Stimulated activated naive B cell treated with anti-CD40 and anti-IgM and Interleukin-4, amounts not matched to agents 10 μg/mL and 1 μg/mL and 100 μg/mL, for 72 hours (primary cell): ENCODE results near the gene ZBTB14.
A peak's percentile ranks its signal among the peaks of the same experiment; 100 is the strongest.

Experiments
- ATAC-seq, 2 donors: fragments of 150-1000 bp; cut with Tn5 transposase; replicated peaks; 2 replicates each; pipeline ENCODE4 v1.10.0; 2021; ENCODE audit warnings: moderate library complexity in 1 of 2
- DNase-seq: peaks from one replicate; pipeline ENCODE4 v3.0.0; 2021
- H3K27ac Mint-ChIP-seq: one replicate; pipeline ENCODE4 v1.8.0; 2022; ENCODE audit warnings: mild to moderate bottlenecking, mixed read lengths
- H3K27me3 Mint-ChIP-seq, 2 donors: one replicate each; pipeline ENCODE4 v1.8.0; 2022; ENCODE audit warnings: mixed read lengths in 2 of 2
- H3K36me3 Mint-ChIP-seq, 2 donors: one replicate each; pipeline ENCODE4 v1.8.0; 2022; ENCODE audit warnings: mixed read lengths in 2 of 2, mild to moderate bottlenecking in 1 of 2
- H3K4me1 Mint-ChIP-seq, 2 donors: one replicate each; pipeline ENCODE4 v1.8.0; 2022; ENCODE audit warnings: mixed read lengths in 2 of 2, mild to moderate bottlenecking in 1 of 2
- H3K4me3 Mint-ChIP-seq, 2 donors: one replicate each; pipeline ENCODE4 v1.8.0; 2022; ENCODE audit warnings: mild to moderate bottlenecking in 2 of 2, mixed read lengths in 2 of 2, moderate library complexity in 1 of 2
- H3K9me3 Mint-ChIP-seq, 2 donors: one replicate each; pipeline ENCODE4 v1.8.0; 2022; ENCODE audit warnings: mixed read lengths in 2 of 2, mild to moderate bottlenecking in 1 of 2

The ZBTB14 gene, protein sequence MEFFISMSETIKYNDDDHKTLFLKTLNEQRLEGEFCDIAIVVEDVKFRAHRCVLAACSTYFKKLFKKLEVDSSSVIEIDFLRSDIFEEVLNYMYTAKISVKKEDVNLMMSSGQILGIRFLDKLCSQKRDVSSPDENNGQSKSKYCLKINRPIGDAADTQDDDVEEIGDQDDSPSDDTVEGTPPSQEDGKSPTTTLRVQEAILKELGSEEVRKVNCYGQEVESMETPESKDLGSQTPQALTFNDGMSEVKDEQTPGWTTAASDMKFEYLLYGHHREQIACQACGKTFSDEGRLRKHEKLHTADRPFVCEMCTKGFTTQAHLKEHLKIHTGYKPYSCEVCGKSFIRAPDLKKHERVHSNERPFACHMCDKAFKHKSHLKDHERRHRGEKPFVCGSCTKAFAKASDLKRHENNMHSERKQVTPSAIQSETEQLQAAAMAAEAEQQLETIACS

DNA sequence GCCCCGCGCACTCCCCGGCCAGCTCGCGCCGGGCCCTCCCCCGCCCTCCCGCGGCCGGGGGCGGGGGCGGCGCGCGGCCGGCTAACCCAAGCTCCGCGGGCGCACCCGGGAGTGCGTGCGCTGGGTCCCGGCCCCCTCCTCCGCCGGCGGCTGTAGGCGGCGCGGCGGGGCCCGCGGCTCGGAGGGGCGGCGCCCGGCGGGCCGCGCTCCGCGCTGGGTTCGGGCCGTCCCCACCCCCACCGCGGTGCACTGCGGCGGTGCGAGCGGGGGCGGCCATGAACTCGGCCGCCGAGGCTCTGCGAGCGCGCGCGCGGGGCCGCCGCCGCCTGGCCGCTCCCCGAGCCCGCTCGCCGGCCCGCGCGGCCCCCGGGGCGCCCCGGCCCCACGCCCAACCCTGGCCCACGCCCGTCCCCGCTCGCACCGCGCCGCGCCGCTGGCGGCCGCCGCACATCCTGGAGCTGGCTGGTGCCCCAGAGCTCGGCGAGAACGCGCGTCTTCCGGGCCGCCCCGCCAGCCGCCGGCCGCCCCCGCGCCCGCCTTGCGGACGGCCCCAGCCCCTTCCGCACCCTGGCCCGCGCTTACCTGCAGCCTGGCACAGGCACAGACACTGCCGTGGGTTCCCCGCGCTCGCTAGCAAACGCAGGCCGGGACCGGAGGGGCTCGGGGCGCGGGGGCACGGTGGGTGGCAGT is at the start of gene ZBTB14:
Gene ZBTB14, minus strand, starts transcription at position 496 of the 690 bp plus-strand sequence. CDS start 2,480 bp downstream, outside the sequence.
- no peaks in the 10 kb centered on the region for H3K9me3 Mint-ChIP-seq
- peaks cover 9 to 18% of the 10 kb centered on the region in 2 donors for H3K4me1 Mint-ChIP-seq
- peaks cover 13 to 14% of the 10 kb centered on the region in 2 donors for H3K36me3 Mint-ChIP-seq
- peak within 1 kb of the TSS; percentile 96 to 97 for H3K4me3 Mint-ChIP-seq
- peak within 1 kb of the TSS; percentile 97 for H3K27ac Mint-ChIP-seq
- peak; percentile 53 to 60 for ATAC-seq
- peaks cover 11% of the 10 kb centered on the region in 2 donors for H3K27me3 Mint-ChIP-seq
- DNase-seq: peak; percentile 64

DNA sequence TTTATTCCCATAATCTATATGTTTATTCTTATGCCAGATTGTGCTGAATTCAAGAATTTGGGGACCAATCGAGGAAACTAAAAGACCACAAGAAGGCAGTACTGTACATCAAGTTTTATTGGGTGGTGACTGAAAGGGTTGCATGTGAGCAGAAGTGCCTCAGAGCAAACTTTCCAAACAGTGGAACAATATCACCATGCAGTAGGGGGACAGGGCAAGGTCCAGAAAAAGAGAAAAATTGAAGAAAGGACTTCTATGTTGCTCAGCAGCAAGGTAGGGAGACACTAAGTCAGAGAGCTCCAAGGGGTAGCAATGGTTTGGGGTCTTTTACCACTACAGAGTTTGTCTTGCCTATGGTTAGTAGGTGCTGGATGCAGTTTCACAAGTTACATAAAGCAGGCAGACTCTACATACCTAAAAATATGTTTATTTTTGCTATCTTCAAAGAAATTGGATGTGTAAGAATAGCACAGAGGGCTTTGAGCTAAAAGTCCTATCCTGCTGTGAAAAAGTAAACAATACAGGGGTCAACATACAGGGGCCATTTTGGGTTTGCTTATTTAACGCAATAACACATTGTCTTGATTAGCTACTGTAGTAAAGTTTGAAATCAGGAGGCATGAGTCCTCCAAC is 43.8 kb upstream of the ZBTB14 start:
- Mint-ChIP-seq H3K36me3 (no peaks in the 10 kb centered on the region), H3K27me3 (peaks cover 11 to 31% of the 10 kb centered on the region in 2 donors), H3K9me3 (no peaks in the 10 kb centered on the region), H3K4me1 (no peaks in the 10 kb centered on the region), H3K4me3 (no peak overlapping the region), H3K27ac (no peak overlapping the region)
- ATAC-seq (no peak), DNase-seq (no peak)

DNA sequence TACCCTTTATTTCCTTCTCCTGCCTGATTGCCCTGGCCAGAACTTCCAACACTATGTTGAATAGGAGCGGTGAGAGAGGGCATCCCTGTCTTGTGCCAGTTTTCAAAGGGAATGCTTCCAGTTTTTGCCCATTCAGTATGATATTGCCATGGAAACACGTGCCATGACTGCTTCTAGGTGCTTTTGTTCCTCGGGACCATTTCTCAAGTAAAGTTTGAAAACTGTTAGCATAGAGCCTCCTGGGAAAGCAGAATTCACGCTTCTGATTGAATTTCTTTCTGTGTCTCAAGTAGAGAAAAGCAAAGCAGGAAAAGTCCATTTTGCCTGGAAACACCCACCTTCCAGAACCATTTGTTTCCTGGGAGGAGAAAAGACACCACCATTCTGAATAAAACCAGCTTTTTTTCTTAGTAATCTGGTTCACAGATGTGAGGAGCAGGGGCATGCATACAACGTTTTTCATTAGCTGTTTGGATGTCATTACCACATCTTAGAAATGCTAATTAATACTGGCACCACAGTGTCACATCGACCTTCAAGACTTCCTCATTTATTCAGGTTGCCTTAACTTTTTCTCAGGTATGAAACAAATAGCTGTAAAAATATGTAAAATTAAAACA is 39.0 kb upstream of the ZBTB14 start:
- DNase-seq: no peak
- H3K4me1 Mint-ChIP-seq: no peaks in the 10 kb centered on the region
- no peak overlapping the region for H3K27ac Mint-ChIP-seq
- peaks cover 7 to 17% of the 10 kb centered on the region in 2 donors for H3K27me3 Mint-ChIP-seq
- H3K36me3 Mint-ChIP-seq: no peaks in the 10 kb centered on the region
- ATAC-seq: no peak
- H3K9me3 Mint-ChIP-seq: peaks cover 0 to 1% of the 10 kb centered on the region in 2 donors
- no peak overlapping the region for H3K4me3 Mint-ChIP-seq

DNA sequence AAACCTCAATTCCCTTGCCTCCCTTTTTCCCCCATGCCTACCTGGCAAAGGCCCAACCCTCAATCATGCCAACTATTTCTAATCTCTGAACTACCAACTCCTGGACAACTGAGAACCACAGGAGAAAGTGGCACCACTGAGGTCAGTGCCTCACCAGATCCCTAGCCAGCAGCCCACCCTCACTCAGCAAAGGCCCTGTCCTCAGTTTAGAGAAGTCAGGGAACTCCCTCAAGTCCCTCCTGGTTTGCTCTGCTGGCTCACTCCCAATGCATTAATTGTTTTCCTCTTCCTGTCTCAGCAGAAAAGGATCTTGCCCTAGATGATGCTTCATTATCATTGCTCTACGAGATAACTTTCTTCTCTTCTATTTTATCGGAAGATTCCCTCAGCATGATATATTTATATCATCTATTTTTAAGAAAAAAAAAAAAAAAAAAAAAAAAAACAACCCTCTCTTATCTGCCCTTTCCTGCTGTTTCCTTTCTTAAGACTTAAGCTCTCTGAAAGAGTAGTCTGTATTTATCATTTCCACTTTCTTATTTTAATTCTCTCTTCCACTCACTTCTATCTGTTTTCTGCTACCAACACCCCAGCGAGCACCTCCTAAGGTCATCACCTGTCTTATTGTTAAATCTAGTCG is 22.7 kb upstream of the ZBTB14 start:
- Mint-ChIP-seq H3K27me3 (peaks cover 4 to 10% of the 10 kb centered on the region in 2 donors), H3K36me3 (peaks cover 3% of the 10 kb centered on the region in 2 donors), H3K4me3 (no peak overlapping the region)

DNA sequence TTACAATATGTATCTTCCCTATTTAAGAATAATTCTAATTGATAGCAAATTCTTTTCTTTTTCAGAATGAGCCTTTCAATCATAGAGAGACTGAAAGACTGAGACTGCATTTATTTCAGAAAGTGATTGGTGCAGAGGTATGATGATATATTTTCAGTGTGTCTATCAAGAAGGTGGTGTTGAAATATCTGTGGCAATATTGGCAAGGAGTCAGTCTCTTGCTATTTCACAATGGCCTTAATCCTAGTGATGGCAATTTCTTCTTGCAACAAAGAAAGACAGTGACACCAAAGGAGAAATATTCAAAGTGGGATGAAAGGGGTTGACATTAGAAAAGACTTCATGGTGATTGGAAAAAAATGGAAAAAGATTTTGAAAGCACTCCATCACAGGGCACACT is 21.7 kb upstream of the ZBTB14 start:
- no peak overlapping the region for H3K4me3 Mint-ChIP-seq

More for the DNA sequence above, 22.7 kb upstream of the ZBTB14 start:
- Mint-ChIP-seq H3K27ac (no peak overlapping the region), H3K9me3 (no peaks in the 10 kb centered on the region), H3K4me1 (peaks cover 0 to 3% of the 10 kb centered on the region in 2 donors)
- DNase-seq (no peak), ATAC-seq (no peak)

DNA sequence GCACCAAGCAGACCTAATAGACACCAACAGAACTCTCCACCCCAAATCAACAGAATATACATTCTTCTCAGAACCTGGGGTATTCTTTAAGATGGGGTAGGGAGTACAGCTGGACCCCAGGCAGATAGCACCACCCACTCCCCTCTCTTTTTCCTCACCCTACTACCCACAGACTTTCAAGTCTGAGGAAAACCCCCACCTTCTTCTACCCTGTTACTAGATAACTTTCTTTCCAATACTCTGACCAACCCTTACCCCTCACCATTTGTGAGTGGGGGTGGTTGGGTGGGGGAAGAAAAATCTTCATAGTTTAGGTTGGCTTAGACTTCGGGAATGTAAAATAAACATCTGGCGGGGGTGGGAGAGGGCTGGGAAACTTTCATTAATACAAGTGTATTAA is 20.3 kb upstream of the ZBTB14 start:
- H3K27ac Mint-ChIP-seq: no peak overlapping the region
- peaks cover 3 to 5% of the 10 kb centered on the region in 2 donors for H3K4me1 Mint-ChIP-seq

More for the DNA sequence above, 21.7 kb upstream of the ZBTB14 start:
- no peak for DNase-seq
- Mint-ChIP-seq H3K4me1 (peaks cover 0 to 3% of the 10 kb centered on the region in 2 donors), H3K27ac (no peak overlapping the region), H3K27me3 (peaks cover 4% of the 10 kb centered on the region in 2 donors), H3K9me3 (no peaks in the 10 kb centered on the region), H3K36me3 (peaks cover 3% of the 10 kb centered on the region in 2 donors)
- no peak for ATAC-seq

DNA sequence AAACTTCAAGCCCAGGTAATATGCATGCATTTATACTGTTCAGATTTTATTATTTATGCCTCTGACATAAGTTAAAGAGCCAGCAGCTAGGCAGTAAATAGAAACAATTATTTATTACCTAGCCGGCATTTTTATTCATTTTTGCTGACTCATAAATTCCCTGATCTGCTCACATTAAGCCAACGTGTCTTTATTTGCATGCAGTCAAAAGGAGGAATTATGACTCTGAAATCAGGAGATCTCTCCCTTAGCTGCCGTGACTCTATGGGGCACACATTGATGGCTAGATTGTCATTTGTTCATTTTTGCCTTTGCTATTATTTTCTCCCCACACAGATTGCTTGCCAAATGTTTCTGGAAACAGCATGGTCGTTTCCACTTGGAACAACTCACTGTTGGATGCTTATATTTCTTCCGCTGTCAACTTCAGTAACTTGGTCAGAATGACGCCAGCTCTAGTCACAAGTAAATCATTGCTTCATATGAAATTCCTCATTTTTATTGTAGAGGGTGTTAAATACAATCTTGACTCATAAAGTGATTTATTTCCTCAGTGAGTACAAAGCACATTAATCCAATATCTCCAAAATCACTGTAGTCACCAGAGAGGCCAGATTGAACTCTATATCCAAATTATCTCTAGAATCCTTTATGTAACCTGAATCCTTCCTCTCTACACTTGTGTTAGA is 15.9 kb upstream of the ZBTB14 start:
- H3K27me3 Mint-ChIP-seq: no peaks in the 10 kb centered on the region
- H3K4me1 Mint-ChIP-seq: peaks cover 8 to 13% of the 10 kb centered on the region in 2 donors
- H3K9me3 Mint-ChIP-seq: no peaks in the 10 kb centered on the region
- DNase-seq (no peak), ATAC-seq (no peak)
- H3K4me3 Mint-ChIP-seq: no peak overlapping the region
- no peaks in the 10 kb centered on the region for H3K36me3 Mint-ChIP-seq
- H3K27ac Mint-ChIP-seq: no peak overlapping the region

More for the DNA sequence above, 20.3 kb upstream of the ZBTB14 start:
- peaks cover 0 to 3% of the 10 kb centered on the region in 2 donors for H3K36me3 Mint-ChIP-seq
- peaks cover 0 to 4% of the 10 kb centered on the region in 2 donors for H3K27me3 Mint-ChIP-seq
- H3K4me3 Mint-ChIP-seq: no peak overlapping the region
- ATAC-seq: no peak
- no peak for DNase-seq
- H3K9me3 Mint-ChIP-seq: no peaks in the 10 kb centered on the region

DNA sequence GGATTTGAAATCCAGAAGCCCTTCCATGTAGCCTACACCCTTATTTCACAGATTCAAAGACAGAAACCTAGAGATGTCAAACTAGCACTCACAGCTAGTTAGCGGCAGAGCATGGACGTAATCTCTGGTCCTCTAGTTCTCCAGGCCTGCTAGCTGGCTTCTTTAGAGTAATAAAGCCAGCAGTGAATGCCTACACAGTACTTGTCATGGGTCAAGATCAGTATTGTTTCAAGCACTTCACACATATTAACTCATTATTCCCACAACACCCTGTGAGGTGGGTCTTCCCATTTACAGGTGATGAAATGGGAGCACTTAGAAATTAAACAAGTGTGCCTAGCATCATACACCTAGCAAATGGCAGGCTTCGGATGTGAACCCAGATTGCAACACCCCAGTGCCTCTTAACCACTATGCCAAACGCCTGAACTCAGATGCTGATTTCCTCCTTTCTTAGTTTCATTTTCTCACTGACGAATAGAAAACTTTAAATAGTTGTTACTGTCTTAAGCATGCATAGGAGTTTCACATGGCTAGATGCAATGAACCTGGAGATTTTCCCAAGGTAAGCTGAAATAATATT is 14.5 kb upstream of the ZBTB14 start:
- Mint-ChIP-seq H3K36me3 (no peaks in the 10 kb centered on the region), H3K27ac (peak overlapping the region; percentile 77), H3K9me3 (no peaks in the 10 kb centered on the region), H3K4me1 (peaks cover 5 to 13% of the 10 kb centered on the region in 2 donors), H3K4me3 (peak overlapping the region; percentile 69 to 75), H3K27me3 (no peaks in the 10 kb centered on the region)
- ATAC-seq: peak; percentile 93 to 97
- DNase-seq: peak; percentile 7

DNA sequence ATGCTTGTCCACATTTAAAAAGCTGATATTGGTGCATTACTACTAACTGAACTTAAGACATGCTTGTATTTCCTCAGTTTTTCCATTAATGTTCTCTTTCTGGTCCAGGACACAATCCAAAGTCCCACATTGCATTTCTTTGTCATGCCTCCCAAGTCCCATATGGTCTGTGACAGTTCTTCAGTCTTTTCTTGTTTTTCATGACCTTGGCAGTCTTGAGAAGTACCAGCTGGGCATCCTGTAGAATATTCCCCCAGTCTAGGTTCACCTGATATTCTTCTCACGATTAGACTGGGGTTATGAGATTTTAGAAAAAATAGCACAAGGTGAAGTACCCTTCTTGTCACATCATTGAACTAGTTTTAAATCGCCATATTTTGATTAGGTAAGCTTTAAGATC is 10.3 kb upstream of the ZBTB14 start:
- DNase-seq (no peak), ATAC-seq (no peak)
- no peaks in the 10 kb centered on the region for H3K36me3 Mint-ChIP-seq
- no peak overlapping the region for H3K27ac Mint-ChIP-seq
- H3K4me3 Mint-ChIP-seq: no peak overlapping the region
- H3K4me1 Mint-ChIP-seq: peaks cover 5 to 8% of the 10 kb centered on the region in 2 donors
- no peaks in the 10 kb centered on the region for H3K9me3 Mint-ChIP-seq
- peaks cover 8 to 30% of the 10 kb centered on the region in 2 donors for H3K27me3 Mint-ChIP-seq

DNA sequence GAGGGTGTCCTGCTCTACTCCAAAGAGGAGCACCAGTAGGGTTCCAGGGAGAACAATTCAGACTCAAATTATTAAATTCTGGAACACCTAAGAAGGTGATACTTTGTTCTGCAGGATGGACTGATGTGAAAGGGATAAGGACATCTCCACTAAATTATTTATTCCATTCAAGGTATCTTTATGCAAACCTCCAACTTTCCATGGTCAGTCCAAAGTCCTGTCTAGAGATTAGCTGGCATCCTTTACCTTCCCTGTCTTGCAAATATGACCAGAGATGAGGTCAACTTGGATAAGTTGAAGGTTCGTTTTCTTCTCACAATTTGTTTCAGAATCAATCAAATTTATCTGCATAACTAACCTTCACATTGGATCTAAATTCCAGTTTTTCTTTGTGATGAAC is 8.7 kb upstream of the ZBTB14 start:
- H3K4me3 Mint-ChIP-seq: no peak overlapping the region
- ATAC-seq (no peak), DNase-seq (no peak)
- H3K36me3 Mint-ChIP-seq: no peaks in the 10 kb centered on the region
- H3K4me1 Mint-ChIP-seq: no peaks in the 10 kb centered on the region
- peaks cover 15 to 37% of the 10 kb centered on the region in 2 donors for H3K27me3 Mint-ChIP-seq
- no peak overlapping the region for H3K27ac Mint-ChIP-seq
- H3K9me3 Mint-ChIP-seq: no peaks in the 10 kb centered on the region

DNA sequence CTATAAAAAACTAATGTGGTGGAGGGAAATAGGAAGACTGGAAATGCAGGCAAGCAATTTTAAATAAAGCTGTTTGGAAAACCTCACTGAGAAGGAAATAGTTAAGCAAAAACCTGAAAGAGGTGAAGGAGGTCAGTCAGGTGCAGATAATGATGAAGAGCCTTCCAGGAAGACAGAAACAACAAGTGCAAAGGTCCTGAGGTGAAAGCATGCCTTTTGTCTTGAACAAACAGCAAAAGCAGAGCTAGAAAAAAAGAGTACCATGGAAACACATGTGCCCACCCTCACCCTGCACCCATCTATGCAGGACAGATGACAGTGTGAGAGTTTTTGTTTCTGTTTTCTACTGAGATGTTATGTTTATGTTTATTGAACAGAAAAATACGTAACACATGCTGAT is 8.1 kb upstream of the ZBTB14 start:
- DNase-seq (no peak), ATAC-seq (no peak)
- no peak overlapping the region for H3K4me3 Mint-ChIP-seq
- H3K27me3 Mint-ChIP-seq: peaks cover 19 to 41% of the 10 kb centered on the region in 2 donors
- no peaks in the 10 kb centered on the region for H3K36me3 Mint-ChIP-seq
- no peaks in the 10 kb centered on the region for H3K4me1 Mint-ChIP-seq
- no peaks in the 10 kb centered on the region for H3K9me3 Mint-ChIP-seq
- H3K27ac Mint-ChIP-seq: no peak overlapping the region

DNA sequence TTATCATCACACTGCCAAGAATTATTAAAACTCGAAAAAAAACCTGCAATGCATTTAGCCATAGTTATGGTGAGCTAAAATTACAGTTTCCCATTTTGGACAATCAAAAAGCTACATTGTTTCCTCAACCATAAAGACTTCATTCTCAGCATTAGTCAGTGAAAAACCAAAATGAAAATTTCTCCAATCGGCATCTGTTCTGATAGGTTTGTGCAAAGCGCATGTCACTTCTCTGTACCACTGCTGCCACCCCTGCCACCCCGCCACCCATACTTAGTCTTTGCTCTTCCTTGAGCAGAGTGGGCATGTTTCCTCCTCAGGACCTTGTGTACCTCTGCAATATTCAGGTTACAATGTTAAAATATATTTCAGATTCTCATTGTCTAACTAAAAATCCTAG is 7.1 kb upstream of the ZBTB14 start:
- H3K27me3 Mint-ChIP-seq: peaks cover 19 to 41% of the 10 kb centered on the region in 2 donors
- H3K4me1 Mint-ChIP-seq: no peaks in the 10 kb centered on the region
- no peaks in the 10 kb centered on the region for H3K9me3 Mint-ChIP-seq
- H3K36me3 Mint-ChIP-seq: no peaks in the 10 kb centered on the region
- no peak overlapping the region for H3K4me3 Mint-ChIP-seq
- DNase-seq (no peak), ATAC-seq (no peak)
- H3K27ac Mint-ChIP-seq: no peak overlapping the region

DNA sequence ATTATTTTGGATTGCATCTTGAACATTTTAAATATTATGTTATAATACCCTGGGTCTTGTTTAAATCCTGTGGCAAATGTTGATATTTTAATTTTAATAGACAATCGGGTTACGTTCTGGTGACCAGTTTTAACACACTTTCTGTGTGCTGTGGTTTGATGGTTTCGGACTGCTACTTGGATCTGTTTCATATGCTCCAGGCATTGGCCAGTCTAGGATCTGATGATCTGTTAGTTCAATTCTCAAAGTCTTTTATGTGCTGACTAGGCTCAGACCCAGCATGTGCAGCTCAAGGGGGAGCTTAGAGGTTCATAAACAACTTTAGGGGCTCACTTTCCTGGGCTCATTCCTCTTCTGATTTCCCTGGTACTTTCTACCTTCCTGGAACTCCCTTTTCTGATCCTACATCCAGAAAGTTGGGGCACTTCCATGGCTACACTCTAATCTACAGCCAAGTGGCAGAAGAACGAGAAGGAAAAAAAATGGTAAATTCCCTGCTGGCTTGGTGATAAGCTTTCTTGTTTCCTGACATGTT is 5.0 kb upstream of the ZBTB14 start:
- H3K27me3 Mint-ChIP-seq: peaks cover 19 to 41% of the 10 kb centered on the region in 2 donors
- ATAC-seq: no peak
- H3K4me1 Mint-ChIP-seq: peaks cover 5 to 8% of the 10 kb centered on the region in 2 donors
- H3K9me3 Mint-ChIP-seq: no peaks in the 10 kb centered on the region
- no peaks in the 10 kb centered on the region for H3K36me3 Mint-ChIP-seq
- no peak overlapping the region for H3K4me3 Mint-ChIP-seq
- no peak overlapping the region for H3K27ac Mint-ChIP-seq
- no peak for DNase-seq
